ENCODE data around the gene SGK1. TPM values are rescaled to one million over a fixed set of nuclear protein-coding genes. Genes with fewer than 3 reads are reported as not detected.
A peak's percentile ranks its signal among the peaks of the same experiment; 100 is the strongest.
"Not testable (repeated sequence)": the region's sequence is repeated elsewhere in the genome, so short reads cannot be mapped to it uniquely, and the experiment has no call there.

Gene SGK1
- total RNA-seq, 6 experiments from 2014 or later: 15.9 to 149 (median 43.0) TPM

- ATAC-seq (no peak), DNase-seq (no peak)
- H3K36me3 ChIP-seq: no peaks in the 10 kb centered on the region
- no peaks in the 10 kb centered on the region for H3K9me3 ChIP-seq
- H3K27me3 ChIP-seq: no peaks in the 10 kb centered on the region
- intact Hi-C loops (cut with DNase I): no loop called here
- H3K4me1 ChIP-seq: peaks cover 0 to 9% (median 0%) of the 10 kb centered on the region in 4 donors
- no peak overlapping the region for H3K27ac ChIP-seq
- TF ChIP-seq POLR2A (IDR thresholded peaks at IDR 0.05) (no peak), CTCF (IDR thresholded peaks at IDR 0.05) (no peak)
- WGBS (ENCODE audit: insufficient coverage, low coverage, low lambda C conversion rate, missing lambda C conversion rate): 89% methylated on average over 6 of the region's 6 CpGs
- no peak overlapping the region for H3K4me3 ChIP-seq
Observed at GRCh38 chr6:134182528-134182927, 135.4 kb downstream of the SGK1 start.

GRCh38 chr6:134181726-134182125 lies 136.2 kb downstream of the SGK1 start:
- intact Hi-C loops (cut with DNase I); H3K27me3 ChIP-seq; DNase-seq; H3K9me3 ChIP-seq; ATAC-seq; H3K36me3 ChIP-seq; H3K27ac ChIP-seq; H3K4me3 ChIP-seq; H3K4me1 ChIP-seq: not testable (repeated sequence)
- WGBS (ENCODE audit: insufficient coverage, low coverage, low lambda C conversion rate, missing lambda C conversion rate): 98% methylated on average over 5 of the region's 5 CpGs

GRCh38 chr6:134181251-134181650 lies 136.7 kb downstream of the SGK1 start:
- peaks cover 0 to 14% (median 0%) of the 10 kb centered on the region in 4 donors for H3K4me1 ChIP-seq
- ATAC-seq; intact Hi-C loops (cut with DNase I); DNase-seq; H3K27ac ChIP-seq; H3K4me3 ChIP-seq; H3K27me3 ChIP-seq; H3K9me3 ChIP-seq; H3K36me3 ChIP-seq: not testable (repeated sequence)
- 85% methylated on average over 6 of the region's 8 CpGs for WGBS (ENCODE audit: insufficient coverage, low coverage, low lambda C conversion rate, missing lambda C conversion rate)

GRCh38 chr6:134180540-134180939 lies 137.4 kb downstream of the SGK1 start:
- H3K9me3 ChIP-seq; H3K27me3 ChIP-seq; intact Hi-C loops (cut with DNase I); ATAC-seq; DNase-seq; H3K27ac ChIP-seq; H3K36me3 ChIP-seq; H3K4me3 ChIP-seq: not testable (repeated sequence)
- peaks cover 0 to 14% (median 0%) of the 10 kb centered on the region in 4 donors for H3K4me1 ChIP-seq
- WGBS (ENCODE audit: insufficient coverage, low coverage, low lambda C conversion rate, missing lambda C conversion rate): 97% methylated on average over 4 of the region's 4 CpGs

GRCh38 chr6:134178161-134179044 lies 139.5 kb downstream of the SGK1 start:
- ATAC-seq (peak; percentile 35 to 61 (median 56)), DNase-seq (peak; percentile 80 to 84 (median 83))
- intact Hi-C loops (cut with DNase I): loop anchor here in 1 of 2 donors (10.0 kb wide), 2 partner anchors 336 to 466 kb away; no protein-coding TSS in a partner anchor
- Histone ChIP-seq H3K4me3 (peak overlapping the region; percentile 17 to 49 (median 31)), H3K27me3 (no peaks in the 10 kb centered on the region), H3K36me3 (peaks cover 0 to 4% (median 0%) of the 10 kb centered on the region in 4 donors), H3K27ac (peak overlapping the region; percentile 21 to 99 (median 98)), H3K4me1 (peaks cover 0 to 19% (median 0%) of the 10 kb centered on the region in 4 donors), H3K9me3 (no peaks in the 10 kb centered on the region)
- WGBS (ENCODE audit: insufficient coverage, low coverage, low lambda C conversion rate, missing lambda C conversion rate): 8% methylated on average over 28 of the region's 30 CpGs
- TF ChIP-seq CTCF (IDR thresholded peaks at IDR 0.05) (peak; percentile 69 to 79 (median 76)), POLR2A (IDR thresholded peaks at IDR 0.05) (peak; percentile 6)

- Histone ChIP-seq H3K27me3 (no peaks in the 10 kb centered on the region), H3K4me3 (peak overlapping the region; percentile 17 to 49 (median 31)), H3K4me1 (peaks cover 0 to 26% (median 2%) of the 10 kb centered on the region in 4 donors), H3K27ac (peak overlapping the region; percentile 45 to 99 (median 98)), H3K9me3 (no peaks in the 10 kb centered on the region), H3K36me3 (peaks cover 0 to 11% (median 2%) of the 10 kb centered on the region in 4 donors)
- TF ChIP-seq CTCF (IDR thresholded peaks at IDR 0.05) (no peak), POLR2A (IDR thresholded peaks at IDR 0.05) (no peak)
- ATAC-seq: peak in 1 of 4 donors; percentile 2
- DNase-seq: no peak
- intact Hi-C loops (cut with DNase I): loop anchor here in 1 of 2 donors (10.0 kb wide), 2 partner anchors 337 to 467 kb away; no protein-coding TSS in a partner anchor
- WGBS (ENCODE audit: insufficient coverage, low coverage, low lambda C conversion rate, missing lambda C conversion rate): 54% methylated on average over 10 of the region's 10 CpGs
Observed at GRCh38 chr6:134177753-134178160, 140.2 kb downstream of the SGK1 start.
